HepG2 (cell line): ENCODE results near the gene PAFAH1B2. TPM values are rescaled to one million over a fixed set of nuclear protein-coding genes. Genes with fewer than 3 reads are reported as not detected.

Source experiments
- CENPX ChIP-seq: sonication (generic); formaldehyde crosslinking; IDR thresholded peaks from 2 replicates; pipeline ENCODE4 v1.9.0; 2021; ENCODE audit warnings: mild to moderate bottlenecking, missing genetic modification reagents, moderate library complexity
- HDAC1 ChIP-seq: sonication (generic); formaldehyde crosslinking; IDR thresholded peaks from 2 replicates; pipeline ENCODE4 v1.5.1; 2020; ENCODE audit warnings: mild to moderate bottlenecking, missing genetic modification reagents
- HNF4G ChIP-seq, 2 experiments: sonication (generic) in 1 of 2; formaldehyde crosslinking in 1 of 2; IDR thresholded peaks; 2 replicates each; pipeline versions ENCODE4 v1.4.0 to v1.6.1; 2011 to 2020; ENCODE audit warnings: borderline replicate concordance in 2 of 2, low read depth in 2 of 2, mild to moderate bottlenecking in 2 of 2, low read length in 1 of 2, missing genetic modification reagents in 1 of 2, moderate library complexity in 1 of 2
- KDM5B ChIP-seq: sonication (generic); formaldehyde crosslinking; IDR thresholded peaks from 2 replicates; pipeline ENCODE4 v1.4.0; 2020; ENCODE audit warnings: missing genetic modification reagents, mild to moderate bottlenecking, borderline replicate concordance
- MTA3 ChIP-seq: sonication (generic); formaldehyde crosslinking; IDR thresholded peaks from 2 replicates; pipeline ENCODE4 v1.4.0; 2020; ENCODE audit warnings: missing genetic modification reagents
- SMARCC2 ChIP-seq: fragments of 450-650 bp; IDR thresholded peaks from 2 replicates; pipeline ENCODE4 v1.6.1; 2017; ENCODE audit warnings: antibody characterized with exemption, mild to moderate bottlenecking
- SOX5 ChIP-seq: IDR thresholded peaks from 2 replicates; pipeline ENCODE4 v1.6.1; 2016; ENCODE audit warnings: borderline replicate concordance
- ZNF350 ChIP-seq: sonication (generic); formaldehyde crosslinking; IDR thresholded peaks from 2 replicates; pipeline ENCODE4 v1.4.0; 2020; ENCODE audit warnings: mild to moderate bottlenecking, low read depth, missing genetic modification reagents, borderline replicate concordance
- ZNF607 ChIP-seq: sonication (generic); formaldehyde crosslinking; IDR thresholded peaks from 2 replicates; pipeline ENCODE4 v1.5.1; 2020; ENCODE audit warnings: missing genetic modification reagents, mild to moderate bottlenecking, borderline replicate concordance
- polyA plus RNA-seq, 8 experiments: library from polyadenylated mRNA; depleted of rRNA in 3 of 8; stranded (reverse) in 7 of 8; unstranded in 1 of 8; fragments of >200 nt; fragmentation: Illumina TruSeq in 4 of 8; extraction: Trizol in 4 of 8; gene quantifications; 2 replicates each; pipeline versions ENCODE4 v1.2.1 to v1.2.3, GENCODE V29; 2011 to 2016; ENCODE audit warnings: low read depth in 4 of 8, missing spikeins in 1 of 8, mixed read lengths in 1 of 8; ENCODE audit not compliant: insufficient read depth in 1 of 8
- total RNA-seq, 5 experiments: library from RNA; depleted of rRNA; stranded (reverse); fragments of >200 nt; fragmentation: Illumina TruSeq; extraction: Trizol; gene quantifications; 2 replicates each; pipeline ENCODE4 v1.2.3, GENCODE V29; 2016; ENCODE audit warnings: low read depth in 1 of 5
- TF ChIP-seq, protein P1 (sequence below): sonication (generic); formaldehyde crosslinking; conservative IDR thresholded peaks from 2 replicates; pipeline ENCODE4 v1.8.0; 2022; ENCODE audit warnings: mild to moderate bottlenecking, moderate library complexity, missing genetic modification reagents
- TF ChIP-seq, protein P2 (sequence below): sonication (generic); formaldehyde crosslinking; IDR thresholded peaks from 2 replicates; pipeline ENCODE4 v1.4.0; 2020; ENCODE audit warnings: missing genetic modification reagents

Gene PAFAH1B2
- total and polyA plus RNA-seq, 2 of the 13 experiments (the other 11 are each of a cell fraction or from before 2014, with no cell fraction given), result 28.8 to 104 TPM

GRCh38 chr11:117098269-117099232 is 45.5 kb upstream of the PAFAH1B2 start, which contains the start of gene SIK3 (continued):
- TF ChIP-seq, protein P1, sequence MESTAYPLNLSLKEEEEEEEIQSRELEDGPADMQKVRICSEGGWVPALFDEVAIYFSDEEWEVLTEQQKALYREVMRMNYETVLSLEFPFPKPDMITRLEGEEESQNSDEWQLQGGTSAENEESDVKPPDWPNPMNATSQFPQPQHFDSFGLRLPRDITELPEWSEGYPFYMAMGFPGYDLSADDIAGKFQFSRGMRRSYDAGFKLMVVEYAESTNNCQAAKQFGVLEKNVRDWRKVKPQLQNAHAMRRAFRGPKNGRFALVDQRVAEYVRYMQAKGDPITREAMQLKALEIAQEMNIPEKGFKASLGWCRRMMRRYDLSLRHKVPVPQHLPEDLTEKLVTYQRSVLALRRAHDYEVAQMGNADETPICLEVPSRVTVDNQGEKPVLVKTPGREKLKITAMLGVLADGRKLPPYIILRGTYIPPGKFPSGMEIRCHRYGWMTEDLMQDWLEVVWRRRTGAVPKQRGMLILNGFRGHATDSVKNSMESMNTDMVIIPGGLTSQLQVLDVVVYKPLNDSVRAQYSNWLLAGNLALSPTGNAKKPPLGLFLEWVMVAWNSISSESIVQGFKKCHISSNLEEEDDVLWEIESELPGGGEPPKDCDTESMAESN (CRISPR knock-in tag), result peak; percentile 55; the same call in 1 of the 2 replicates
- TF ChIP-seq SMARCC2 (no peak), ZNF350 (CRISPR knock-in tag) (0 out of 2 replicates have a peak, but pooled peaks have one; percentile 36), KDM5B (CRISPR knock-in tag) (peak; percentile 66; the same call in 1 of the 2 replicates), HDAC1 (CRISPR knock-in tag) (peak; percentile 87), HNF4G (IDR thresholded peaks at IDR 0.05; ENCODE audit: borderline replicate concordance, low read depth, low read length) (no peak), HNF4G (CRISPR knock-in tag; IDR thresholded peaks at IDR 0.05; ENCODE audit: borderline replicate concordance, low read depth) (0 out of 2 replicates have a peak, but pooled peaks have one; percentile 24), ZNF607 (0 out of 2 replicates have a peak, but pooled peaks have one; percentile 30), MTA3 (CRISPR knock-in tag) (no peak), SOX5 (CRISPR knock-in tag) (no peak), CENPX (CRISPR knock-in tag) (no peak)
- TF ChIP-seq, protein P2, sequence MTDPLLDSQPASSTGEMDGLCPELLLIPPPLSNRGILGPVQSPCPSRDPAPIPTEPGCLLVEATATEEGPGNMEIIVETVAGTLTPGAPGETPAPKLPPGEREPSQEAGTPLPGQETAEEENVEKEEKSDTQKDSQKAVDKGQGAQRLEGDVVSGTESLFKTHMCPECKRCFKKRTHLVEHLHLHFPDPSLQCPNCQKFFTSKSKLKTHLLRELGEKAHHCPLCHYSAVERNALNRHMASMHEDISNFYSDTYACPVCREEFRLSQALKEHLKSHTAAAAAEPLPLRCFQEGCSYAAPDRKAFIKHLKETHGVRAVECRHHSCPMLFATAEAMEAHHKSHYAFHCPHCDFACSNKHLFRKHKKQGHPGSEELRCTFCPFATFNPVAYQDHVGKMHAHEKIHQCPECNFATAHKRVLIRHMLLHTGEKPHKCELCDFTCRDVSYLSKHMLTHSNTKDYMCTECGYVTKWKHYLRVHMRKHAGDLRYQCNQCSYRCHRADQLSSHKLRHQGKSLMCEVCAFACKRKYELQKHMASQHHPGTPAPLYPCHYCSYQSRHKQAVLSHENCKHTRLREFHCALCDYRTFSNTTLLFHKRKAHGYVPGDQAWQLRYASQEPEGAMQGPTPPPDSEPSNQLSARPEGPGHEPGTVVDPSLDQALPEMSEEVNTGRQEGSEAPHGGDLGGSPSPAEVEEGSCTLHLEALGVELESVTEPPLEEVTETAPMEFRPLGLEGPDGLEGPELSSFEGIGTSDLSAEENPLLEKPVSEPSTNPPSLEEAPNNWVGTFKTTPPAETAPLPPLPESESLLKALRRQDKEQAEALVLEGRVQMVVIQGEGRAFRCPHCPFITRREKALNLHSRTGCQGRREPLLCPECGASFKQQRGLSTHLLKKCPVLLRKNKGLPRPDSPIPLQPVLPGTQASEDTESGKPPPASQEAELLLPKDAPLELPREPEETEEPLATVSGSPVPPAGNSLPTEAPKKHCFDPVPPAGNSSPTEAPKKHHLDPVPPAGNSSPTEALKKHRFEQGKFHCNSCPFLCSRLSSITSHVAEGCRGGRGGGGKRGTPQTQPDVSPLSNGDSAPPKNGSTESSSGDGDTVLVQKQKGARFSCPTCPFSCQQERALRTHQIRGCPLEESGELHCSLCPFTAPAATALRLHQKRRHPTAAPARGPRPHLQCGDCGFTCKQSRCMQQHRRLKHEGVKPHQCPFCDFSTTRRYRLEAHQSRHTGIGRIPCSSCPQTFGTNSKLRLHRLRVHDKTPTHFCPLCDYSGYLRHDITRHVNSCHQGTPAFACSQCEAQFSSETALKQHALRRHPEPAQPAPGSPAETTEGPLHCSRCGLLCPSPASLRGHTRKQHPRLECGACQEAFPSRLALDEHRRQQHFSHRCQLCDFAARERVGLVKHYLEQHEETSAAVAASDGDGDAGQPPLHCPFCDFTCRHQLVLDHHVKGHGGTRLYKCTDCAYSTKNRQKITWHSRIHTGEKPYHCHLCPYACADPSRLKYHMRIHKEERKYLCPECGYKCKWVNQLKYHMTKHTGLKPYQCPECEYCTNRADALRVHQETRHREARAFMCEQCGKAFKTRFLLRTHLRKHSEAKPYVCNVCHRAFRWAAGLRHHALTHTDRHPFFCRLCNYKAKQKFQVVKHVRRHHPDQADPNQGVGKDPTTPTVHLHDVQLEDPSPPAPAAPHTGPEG, result no peak
